Gastroesophageal sphincter (tissue), 3 donors: ENCODE measurements around the gene SV2B.

Experiments used
- EP300 ChIP-seq: sonication (generic); formaldehyde crosslinking; IDR thresholded peaks from one replicate; pipeline ENCODE4 v1.6.1; 2017; ENCODE audit warnings: antibody characterized with exemption, mild to moderate bottlenecking
- POLR2A ChIP-seq, 2 donors: fragments of 450-650 bp; IDR thresholded peaks; one replicate each; pipeline ENCODE4 v1.6.1; 2017; ENCODE audit warnings: antibody characterized with exemption in 2 of 2, mild to moderate bottlenecking in 2 of 2, moderate library complexity in 1 of 2
- POLR2AphosphoS5 ChIP-seq: sonication (generic); formaldehyde crosslinking; IDR thresholded peaks from one replicate; pipeline ENCODE4 v1.6.1; 2017; ENCODE audit warnings: antibody characterized with exemption
- TF ChIP-seq, protein P1 (sequence below), 4 experiments: fragments of 200-600 bp in 2 of 4; fragments of 450-650 bp in 2 of 4; sonication (generic) in 1 of 4; IDR thresholded peaks; one replicate each; pipeline ENCODE4 v1.5.1; 2017 to 2019; ENCODE audit warnings: antibody characterized with exemption in 4 of 4, mild to moderate bottlenecking in 2 of 4, moderate library complexity in 2 of 4

DNA sequence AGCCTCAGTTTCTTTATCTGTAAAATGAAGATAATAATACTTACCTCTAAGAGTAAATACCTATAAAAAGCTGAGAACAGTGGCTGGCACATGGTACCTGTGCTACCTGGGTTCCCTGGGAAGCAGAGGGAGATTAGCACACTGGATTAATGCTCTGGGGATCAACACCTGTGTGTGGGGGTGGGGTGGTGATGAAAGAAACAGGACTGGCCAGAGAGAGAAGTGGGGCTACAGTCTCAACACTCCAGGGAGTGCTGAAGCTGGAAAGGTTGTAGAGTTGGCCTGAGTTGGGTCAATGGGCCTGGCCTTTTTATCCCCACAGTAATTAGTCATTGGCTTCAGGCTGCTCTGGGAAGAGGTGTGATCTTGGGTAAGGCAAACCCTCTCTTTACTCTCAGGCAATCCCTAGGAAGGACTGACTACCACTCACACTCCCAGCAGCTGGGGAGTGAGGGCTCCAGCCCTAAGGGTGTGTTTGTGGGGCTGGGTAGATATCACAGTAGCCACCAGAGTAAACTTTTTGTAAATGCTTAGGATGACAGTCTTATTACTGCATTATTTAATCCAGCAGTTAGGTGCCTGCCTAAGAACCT, 102.5 kb downstream of the SV2B start:
- TF ChIP-seq, protein P1, sequence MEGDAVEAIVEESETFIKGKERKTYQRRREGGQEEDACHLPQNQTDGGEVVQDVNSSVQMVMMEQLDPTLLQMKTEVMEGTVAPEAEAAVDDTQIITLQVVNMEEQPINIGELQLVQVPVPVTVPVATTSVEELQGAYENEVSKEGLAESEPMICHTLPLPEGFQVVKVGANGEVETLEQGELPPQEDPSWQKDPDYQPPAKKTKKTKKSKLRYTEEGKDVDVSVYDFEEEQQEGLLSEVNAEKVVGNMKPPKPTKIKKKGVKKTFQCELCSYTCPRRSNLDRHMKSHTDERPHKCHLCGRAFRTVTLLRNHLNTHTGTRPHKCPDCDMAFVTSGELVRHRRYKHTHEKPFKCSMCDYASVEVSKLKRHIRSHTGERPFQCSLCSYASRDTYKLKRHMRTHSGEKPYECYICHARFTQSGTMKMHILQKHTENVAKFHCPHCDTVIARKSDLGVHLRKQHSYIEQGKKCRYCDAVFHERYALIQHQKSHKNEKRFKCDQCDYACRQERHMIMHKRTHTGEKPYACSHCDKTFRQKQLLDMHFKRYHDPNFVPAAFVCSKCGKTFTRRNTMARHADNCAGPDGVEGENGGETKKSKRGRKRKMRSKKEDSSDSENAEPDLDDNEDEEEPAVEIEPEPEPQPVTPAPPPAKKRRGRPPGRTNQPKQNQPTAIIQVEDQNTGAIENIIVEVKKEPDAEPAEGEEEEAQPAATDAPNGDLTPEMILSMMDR (IDR thresholded peaks at IDR 0.05), result no peak
- TF ChIP-seq EP300 (no peak), POLR2AphosphoS5 (no peak), POLR2A (IDR thresholded peaks at IDR 0.05) (no peak)
